Epithelial cell of esophagus (primary cell): ENCODE data around the gene CDS2.
"Not testable (repeated sequence)": the region's sequence is repeated elsewhere in the genome, so short reads cannot be mapped to it uniquely, and the experiment has no call there.

Source experiments
- DNase-seq: peaks from one replicate; pipeline ENCODE4 v3.0.0; 2010; ENCODE audit warnings: low read depth
- H3K4me3 ChIP-seq: 2 replicates; pipeline ENCODE4 v1.5.1; 2011; ENCODE audit warnings: mild to moderate bottlenecking, low read length, control low read depth
- TF ChIP-seq, protein P1 (sequence below): IDR thresholded peaks from 2 replicates; pipeline ENCODE4 v1.5.1; 2011; ENCODE audit warnings: low read depth, mild to moderate bottlenecking, low read length, control low read depth, inconsistent platforms; ENCODE audit not compliant: insufficient read depth; ENCODE audit errors: missing control alignments

The CDS2 gene

DNA sequence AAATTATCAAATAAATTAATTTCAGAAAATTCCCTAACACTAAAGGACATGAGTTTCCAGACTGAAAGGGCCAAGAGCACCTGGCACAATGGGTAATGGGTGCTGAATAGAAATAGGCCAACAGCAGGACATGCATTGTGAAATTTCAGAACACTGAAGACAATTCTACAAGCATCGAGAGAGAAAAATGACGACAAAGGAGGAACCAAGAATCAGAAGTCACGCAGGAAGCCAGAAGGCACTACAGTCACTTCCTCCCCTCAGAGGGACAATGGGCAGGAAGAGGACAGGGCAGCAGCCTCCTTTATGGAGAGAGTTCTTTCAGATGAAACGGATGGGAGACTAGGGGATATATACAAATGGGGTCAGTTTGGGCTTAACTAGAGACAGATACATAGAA is 36.6 kb upstream of the CDS2 start:
- no peak overlapping the region for H3K4me3 ChIP-seq
- no peak for DNase-seq

DNA sequence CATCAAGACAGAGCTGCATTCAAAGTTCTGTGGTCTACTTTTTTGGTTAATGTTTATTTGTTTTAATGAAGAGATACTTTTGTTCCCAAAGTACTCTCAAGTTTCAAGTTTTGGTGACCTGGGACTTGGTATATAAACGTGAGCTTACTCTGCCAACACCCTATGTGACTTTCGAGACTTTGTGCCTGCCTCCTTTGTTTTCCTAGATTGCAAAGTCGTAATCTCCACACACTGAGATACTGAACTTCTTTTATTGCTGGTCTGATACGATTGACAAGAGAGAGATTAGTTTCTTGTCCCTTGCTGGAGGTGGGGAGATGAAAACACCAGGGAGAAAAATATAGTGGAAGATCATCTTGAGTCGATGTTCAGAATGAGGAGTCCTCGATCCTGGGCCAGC is 34.9 kb upstream of the CDS2 start:
- DNase-seq, result no peak
- no peak overlapping the region for H3K4me3 ChIP-seq

More for the DNA sequence above, 36.6 kb upstream of the CDS2 start:
- TF ChIP-seq, protein P1, sequence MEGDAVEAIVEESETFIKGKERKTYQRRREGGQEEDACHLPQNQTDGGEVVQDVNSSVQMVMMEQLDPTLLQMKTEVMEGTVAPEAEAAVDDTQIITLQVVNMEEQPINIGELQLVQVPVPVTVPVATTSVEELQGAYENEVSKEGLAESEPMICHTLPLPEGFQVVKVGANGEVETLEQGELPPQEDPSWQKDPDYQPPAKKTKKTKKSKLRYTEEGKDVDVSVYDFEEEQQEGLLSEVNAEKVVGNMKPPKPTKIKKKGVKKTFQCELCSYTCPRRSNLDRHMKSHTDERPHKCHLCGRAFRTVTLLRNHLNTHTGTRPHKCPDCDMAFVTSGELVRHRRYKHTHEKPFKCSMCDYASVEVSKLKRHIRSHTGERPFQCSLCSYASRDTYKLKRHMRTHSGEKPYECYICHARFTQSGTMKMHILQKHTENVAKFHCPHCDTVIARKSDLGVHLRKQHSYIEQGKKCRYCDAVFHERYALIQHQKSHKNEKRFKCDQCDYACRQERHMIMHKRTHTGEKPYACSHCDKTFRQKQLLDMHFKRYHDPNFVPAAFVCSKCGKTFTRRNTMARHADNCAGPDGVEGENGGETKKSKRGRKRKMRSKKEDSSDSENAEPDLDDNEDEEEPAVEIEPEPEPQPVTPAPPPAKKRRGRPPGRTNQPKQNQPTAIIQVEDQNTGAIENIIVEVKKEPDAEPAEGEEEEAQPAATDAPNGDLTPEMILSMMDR, result no peak

DNA sequence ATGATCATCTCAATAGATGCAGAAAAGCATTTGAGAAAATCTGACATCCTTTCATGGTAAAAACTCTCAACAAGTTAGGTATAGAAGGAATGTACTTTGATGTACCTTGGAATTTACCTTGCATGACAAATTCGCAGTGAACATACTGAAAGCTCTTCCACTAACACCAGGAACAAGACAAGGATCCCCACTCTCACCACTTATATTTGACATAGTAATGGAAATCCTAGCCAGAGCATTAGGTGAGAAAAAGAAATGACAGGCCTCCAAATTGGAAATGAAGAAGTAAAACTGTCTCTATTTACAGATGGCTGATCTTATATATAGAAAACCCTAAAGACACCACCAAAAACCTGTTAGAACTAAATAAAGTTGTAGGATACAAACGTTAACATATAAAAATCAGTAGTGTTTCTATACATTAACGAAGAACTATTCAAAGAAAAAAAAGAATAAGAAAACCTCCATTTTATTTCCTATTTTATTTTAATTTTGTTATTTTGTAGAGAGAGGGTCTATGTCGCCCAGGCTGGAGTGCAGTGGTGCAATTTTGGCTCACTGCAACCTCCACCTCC is 34.0 kb upstream of the CDS2 start:
- no peak overlapping the region for H3K4me3 ChIP-seq
- TF ChIP-seq, protein P1, result no peak
- no peak for DNase-seq

More for the DNA sequence above, 34.9 kb upstream of the CDS2 start:
- TF ChIP-seq, protein P1, result no peak

DNA sequence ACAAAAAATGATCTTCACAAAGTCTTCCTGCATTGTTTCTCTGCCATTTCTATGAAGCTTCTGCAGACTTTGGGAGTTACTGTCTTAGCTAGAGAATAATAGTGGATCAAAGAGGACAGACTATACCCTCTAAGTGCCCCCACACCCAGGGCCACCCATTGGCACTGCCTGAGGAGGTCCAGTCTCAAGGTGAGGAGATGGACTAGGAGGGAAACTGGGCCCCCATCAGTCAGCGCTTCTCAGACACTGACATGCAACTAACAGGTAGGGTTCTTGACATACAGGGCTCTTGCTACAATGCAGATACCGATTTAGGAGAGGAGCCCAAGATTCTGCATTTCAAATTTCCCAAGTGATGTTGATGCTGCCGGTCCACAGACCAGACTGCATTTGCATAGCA is 31.4 kb upstream of the CDS2 start:
- no peak overlapping the region for H3K4me3 ChIP-seq
- no peak for DNase-seq
- TF ChIP-seq, protein P1, result no peak

DNA sequence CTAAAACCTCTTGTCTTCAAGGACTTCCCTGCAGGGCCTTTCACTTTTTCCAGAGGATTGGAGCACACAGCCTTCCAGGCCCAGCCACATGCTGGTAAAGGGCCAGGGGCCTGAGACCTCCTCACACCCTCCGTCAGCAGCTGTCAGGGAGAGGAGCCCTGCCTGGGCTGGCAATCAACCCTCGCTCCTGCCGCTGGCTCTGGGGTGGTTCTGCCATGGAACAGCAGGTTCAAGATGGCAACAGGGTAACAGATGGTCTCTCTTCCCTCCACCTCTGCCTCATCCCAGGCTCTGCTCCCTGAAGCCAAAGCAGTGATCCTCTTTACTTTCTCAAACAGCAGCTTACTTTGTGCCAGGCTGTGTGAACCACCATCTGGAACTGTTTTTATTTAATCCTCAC is 30.9 kb upstream of the CDS2 start:
- DNase-seq, result no peak
- no peak overlapping the region for H3K4me3 ChIP-seq
- TF ChIP-seq, protein P1, result no peak

DNA sequence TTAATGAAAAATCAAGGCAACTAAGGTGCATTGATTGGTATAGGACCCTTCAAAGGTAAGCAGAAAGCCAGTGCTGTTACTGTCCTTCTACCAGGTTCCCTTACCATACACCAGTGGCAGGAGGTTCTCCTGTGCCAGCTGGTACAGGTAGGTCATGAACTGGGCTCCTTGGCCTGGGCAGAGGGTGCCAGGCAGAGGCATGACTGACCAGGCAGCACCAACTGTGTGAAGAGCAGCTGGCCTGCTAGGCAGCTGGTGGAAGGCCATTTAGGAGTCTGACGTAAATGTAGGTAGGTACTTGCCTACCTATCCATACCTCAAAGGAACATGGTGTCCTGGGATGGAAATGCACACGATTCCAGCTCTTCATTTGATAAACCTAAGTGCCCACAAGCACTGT is 30.3 kb upstream of the CDS2 start:
- TF ChIP-seq, protein P1, result no peak
- no peak for DNase-seq
- no peak overlapping the region for H3K4me3 ChIP-seq

DNA sequence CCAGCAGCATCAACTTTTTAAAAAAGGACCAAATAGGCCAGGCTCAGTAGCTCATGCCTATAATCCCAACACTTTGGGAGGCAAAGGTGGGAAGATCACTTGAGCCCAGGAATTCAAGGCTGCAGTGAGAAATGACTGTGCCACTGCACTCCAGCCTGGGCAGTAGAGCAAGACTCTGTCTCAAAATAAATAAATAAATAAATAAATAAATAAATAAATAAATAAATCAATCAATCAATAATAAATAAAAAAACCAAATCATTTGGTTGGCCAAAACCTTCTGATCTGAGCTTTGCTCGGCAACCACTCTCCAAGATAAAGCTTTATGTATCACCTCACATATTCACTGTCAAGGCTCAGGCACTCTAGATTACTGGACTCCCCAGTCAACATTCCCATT is 27.8 kb upstream of the CDS2 start:
- not testable (repeated sequence) for DNase-seq, H3K4me3 ChIP-seq

DNA sequence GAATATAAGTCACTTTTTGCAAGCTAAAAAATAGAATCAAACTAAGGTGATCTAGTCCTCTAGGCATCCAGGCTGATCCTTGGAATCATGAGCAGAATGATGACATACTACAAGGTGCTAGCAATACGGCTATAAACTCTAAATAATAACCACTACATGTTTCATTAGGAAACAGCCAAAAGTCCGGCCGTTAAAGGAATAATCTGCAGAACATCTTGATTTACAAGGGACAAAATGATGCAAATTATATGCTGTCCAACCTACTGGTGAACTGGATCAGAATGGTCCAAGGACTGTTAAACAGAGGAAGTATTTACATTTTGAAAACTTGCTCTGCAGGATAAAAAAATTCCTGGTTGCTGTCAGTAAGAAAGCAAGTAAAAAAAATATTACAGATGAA is 26.9 kb upstream of the CDS2 start:
- not testable (repeated sequence) for H3K4me3 ChIP-seq, DNase-seq
